D341Med (cell line): ENCODE data around the gene TRMT11.

ENCODE experiments used
- DNase-seq: peaks from one replicate; pipeline ENCODE4 v3.0.0; 2012; ENCODE audit warnings: low spot score

Gene TRMT11

DNA sequence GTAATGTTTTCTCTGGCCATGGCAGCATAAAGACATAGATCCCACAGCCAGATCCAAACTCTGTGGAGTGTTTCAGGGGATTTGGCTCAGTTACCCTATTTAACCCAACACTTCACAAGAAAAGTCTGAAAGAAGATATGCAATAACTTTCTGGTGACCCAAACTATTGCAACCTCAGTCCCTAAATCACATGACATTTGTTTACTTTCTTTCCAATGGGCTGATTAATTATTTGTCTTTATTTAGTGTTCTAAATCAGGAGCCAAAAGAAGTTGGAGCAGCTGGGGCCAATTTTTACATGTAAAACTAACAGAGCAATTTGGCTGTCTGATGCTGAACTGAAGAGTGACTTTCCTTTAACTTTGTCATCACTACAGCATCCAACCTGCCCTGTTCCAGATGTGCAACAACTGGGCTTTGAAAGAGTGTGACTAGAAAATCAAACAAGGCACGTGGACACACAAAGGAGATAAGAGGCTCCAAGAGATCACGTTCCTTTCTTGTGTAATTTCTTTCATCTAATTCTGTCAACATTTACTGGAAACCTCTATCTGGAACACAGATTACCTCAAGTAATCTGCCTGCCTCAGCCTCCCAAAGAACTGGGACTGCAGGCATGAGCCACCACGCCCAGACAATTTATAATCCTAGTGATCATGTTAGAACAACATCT, 90.8 kb downstream of the TRMT11 start:
- no peak for DNase-seq

DNA sequence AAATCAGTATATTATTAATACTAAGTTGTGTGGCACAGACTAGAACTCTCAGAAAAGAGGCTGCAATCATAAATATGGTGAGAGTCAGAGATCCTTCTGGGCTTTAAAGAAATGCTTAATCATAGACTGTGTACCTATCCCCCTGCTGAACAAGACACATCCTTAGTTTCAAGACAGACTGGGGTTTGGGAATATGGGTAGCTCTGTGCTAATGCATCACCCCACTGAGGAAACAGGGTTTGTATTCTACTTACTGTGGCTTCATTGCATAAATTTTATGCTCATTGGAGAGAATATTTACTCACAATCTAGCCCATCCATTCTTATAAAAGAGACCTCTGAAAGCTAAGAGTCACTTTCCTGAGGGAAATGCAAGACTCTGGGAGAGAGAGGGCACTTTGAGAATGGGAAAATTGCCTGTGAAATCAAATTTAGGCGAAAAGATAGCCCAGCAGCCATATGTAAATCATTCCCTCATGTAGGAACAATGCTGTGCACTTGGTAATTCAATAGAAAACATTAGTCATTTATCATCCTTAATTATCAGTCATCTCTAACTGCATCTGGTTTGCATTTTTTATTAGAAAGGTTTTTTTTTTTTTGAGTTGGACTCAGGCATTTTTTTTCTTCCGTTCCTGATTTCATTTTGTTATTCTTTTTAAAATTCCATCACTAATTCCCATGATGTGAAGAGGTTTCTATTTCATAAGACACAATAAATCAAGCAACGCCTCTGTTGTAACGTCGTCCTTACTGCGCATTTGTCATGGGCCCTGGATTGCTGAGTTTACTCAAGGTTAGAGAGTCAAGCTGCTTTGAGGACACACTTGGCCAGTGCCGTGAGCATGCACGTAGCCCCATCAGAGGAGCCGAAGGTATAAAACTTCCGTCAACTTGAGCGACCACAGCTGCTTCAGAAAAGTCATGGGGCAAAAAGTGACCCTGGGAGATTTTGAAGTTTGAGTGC, 91.8 kb downstream of the TRMT11 start:
- no peak for DNase-seq

GRCh38 chr6:126083875-126084274, 97.5 kb downstream of the TRMT11 start:
- no peak for DNase-seq

GRCh38 chr6:126086560-126086959, 100.2 kb downstream of the TRMT11 start:
- DNase-seq, result no peak
